GM10248 (cell line): Measurements from ENCODE around the gene MAPRE3.

Experiments
- CTCF ChIA-PET: fragments of 300-600 bp; sonication (Branson Sonifier 250); formaldehyde crosslinking; extraction: SDS; loops from one replicate; lab custom pipeline; 2021; ENCODE audit warnings: antibody characterized with exemption; lab: Yijun Ruan, JAX
- POLR2A ChIA-PET: fragments of 350-650 bp; sonication (Branson Sonifier 250); formaldehyde crosslinking; extraction: SDS; loops from one replicate; lab custom pipeline; 2020; ENCODE audit warnings: antibody characterized with exemption; lab: Yijun Ruan, JAX
- DNase-seq: peaks from one replicate; pipeline ENCODE4 v3.0.0; 2012; ENCODE audit errors: extremely low spot score
- TF ChIP-seq, protein P1 (sequence below): IDR thresholded peaks from 2 replicates; pipeline ENCODE4 v1.5.1; 2012; ENCODE audit warnings: mild to moderate bottlenecking, low read depth; ENCODE audit errors: extremely low read depth, missing control alignments, control extremely low read depth

The MAPRE3 gene

DNA sequence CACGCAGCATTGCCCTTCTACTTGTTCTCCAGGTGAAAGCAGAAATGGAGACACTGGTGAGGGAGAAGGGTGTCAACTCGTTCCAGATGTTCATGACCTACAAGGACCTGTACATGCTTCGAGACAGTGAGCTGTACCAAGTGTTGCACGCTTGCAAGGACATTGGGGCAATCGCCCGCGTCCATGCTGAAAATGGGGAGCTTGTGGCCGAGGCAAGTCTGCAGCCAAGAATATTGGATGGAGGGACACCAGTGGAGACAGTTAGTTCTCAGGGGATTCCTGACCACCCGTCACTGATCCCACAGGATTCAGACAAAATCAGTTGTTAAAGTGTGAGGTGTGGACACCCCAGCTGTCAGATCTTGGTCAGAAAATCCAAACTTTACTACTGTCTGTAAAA lies 43.2 kb upstream of the MAPRE3 start:
- no peak for DNase-seq
- ChIA-PET POLR2A (no interaction called here), CTCF (interaction anchor here (2.9 kb wide), 1 partner anchor 15 kb away, joined by 13 read pairs; no protein-coding TSS in a partner anchor)
- TF ChIP-seq, protein P1, sequence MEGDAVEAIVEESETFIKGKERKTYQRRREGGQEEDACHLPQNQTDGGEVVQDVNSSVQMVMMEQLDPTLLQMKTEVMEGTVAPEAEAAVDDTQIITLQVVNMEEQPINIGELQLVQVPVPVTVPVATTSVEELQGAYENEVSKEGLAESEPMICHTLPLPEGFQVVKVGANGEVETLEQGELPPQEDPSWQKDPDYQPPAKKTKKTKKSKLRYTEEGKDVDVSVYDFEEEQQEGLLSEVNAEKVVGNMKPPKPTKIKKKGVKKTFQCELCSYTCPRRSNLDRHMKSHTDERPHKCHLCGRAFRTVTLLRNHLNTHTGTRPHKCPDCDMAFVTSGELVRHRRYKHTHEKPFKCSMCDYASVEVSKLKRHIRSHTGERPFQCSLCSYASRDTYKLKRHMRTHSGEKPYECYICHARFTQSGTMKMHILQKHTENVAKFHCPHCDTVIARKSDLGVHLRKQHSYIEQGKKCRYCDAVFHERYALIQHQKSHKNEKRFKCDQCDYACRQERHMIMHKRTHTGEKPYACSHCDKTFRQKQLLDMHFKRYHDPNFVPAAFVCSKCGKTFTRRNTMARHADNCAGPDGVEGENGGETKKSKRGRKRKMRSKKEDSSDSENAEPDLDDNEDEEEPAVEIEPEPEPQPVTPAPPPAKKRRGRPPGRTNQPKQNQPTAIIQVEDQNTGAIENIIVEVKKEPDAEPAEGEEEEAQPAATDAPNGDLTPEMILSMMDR, result no peak

DNA sequence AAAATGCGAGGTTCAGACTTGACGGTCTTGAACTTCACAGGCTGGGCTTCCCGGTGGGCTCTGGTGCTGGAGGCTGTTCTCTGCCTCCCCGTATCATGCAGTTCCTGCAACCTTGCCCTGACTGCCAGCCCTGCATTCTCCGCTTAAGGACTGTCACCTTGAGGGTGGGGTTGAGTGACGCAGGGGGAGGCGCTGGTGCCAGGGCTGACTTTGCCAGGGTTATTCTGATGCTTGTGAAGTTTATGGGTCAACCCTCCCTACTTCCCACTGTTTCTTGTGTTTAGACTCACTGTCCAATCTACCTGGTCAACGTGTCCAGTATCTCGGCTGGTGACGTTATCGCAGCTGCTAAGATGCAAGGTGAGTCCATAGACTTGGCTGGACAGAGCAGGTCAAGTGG lies 37.5 kb upstream of the MAPRE3 start:
- TF ChIP-seq, protein P1, result no peak
- CTCF ChIA-PET, result interaction anchor here (0.9 to 1.3 kb wide), 2 partner anchors 9 to 87 kb away, joined by 3 to 6 read pairs; no protein-coding TSS in a partner anchor
- POLR2A ChIA-PET, result no interaction called here
- DNase-seq, result no peak

DNA sequence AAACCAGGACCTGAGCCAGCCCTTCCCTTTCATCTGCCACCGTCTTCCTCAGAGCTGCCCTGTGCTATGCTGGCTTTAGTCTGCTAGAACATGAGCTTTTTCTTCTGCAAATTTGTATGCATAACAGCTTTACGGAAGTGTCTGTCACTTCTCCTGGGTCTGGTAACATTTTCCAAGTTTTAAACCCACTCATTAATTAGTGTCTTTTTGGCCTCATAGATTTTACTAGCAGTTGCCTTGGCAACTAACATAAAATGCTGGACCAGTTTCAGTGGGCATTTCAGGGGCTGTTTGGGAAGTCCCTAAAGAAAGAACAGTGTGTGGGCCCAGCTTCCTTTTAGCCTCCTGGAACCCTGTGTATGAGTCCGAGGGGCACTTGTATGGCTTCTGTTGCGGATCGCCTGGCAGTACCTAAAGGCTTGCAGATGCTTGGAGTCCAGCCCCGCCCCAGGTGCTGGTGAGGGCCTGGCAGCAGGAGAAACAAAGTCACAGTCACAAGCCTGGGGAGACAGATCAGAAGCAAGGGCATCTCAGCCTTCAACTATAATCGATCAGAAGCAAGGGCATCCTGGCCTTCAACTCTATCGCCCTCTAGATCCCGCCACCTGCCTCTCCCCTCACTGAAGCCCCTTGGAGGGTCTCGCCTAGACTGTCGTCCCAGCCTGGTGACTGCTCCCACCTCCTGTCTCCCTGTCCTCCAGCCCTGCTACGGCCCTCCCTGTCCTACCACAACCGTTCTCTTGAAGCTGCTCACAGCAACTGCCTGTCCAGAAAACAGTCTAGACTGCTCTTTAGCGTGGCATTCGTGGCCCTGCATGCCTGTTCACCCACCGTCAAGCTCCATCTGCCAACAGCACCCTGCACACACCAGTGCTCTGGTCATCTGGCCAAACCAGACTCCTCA lies 36.8 kb upstream of the MAPRE3 start:
- CTCF ChIA-PET, result interaction anchor here (1.3 to 2.2 kb wide), 2 partner anchors 9 to 88 kb away, joined by 6 to 8 read pairs; no protein-coding TSS in a partner anchor
- POLR2A ChIA-PET, result no interaction called here
- TF ChIP-seq, protein P1, result no peak

DNA sequence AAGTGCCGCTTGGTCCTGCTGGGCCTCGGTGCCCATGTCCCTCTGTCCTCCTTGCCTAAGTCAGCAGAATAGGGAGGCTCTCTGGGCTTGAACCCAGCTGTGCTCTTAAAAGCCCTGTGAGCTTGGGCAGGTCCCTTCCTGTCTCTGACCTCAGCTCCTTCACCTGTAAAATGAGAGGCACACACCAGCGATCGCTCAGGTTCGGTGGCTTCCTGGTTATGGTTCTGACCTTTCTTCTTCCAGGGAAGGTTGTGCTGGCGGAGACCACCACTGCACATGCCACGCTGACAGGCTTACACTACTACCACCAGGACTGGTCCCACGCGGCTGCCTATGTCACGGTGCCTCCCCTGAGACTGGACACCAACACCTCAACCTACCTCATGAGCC lies 36.1 kb upstream of the MAPRE3 start:
- no peak for DNase-seq
- POLR2A ChIA-PET, result no interaction called here
- TF ChIP-seq, protein P1, result no peak
- CTCF ChIA-PET, result interaction anchor here (1.3 to 2.2 kb wide), 2 partner anchors 9 to 88 kb away, joined by 6 to 8 read pairs; no protein-coding TSS in a partner anchor

More for the DNA sequence above, 36.8 kb upstream of the MAPRE3 start:
- no peak for DNase-seq

DNA sequence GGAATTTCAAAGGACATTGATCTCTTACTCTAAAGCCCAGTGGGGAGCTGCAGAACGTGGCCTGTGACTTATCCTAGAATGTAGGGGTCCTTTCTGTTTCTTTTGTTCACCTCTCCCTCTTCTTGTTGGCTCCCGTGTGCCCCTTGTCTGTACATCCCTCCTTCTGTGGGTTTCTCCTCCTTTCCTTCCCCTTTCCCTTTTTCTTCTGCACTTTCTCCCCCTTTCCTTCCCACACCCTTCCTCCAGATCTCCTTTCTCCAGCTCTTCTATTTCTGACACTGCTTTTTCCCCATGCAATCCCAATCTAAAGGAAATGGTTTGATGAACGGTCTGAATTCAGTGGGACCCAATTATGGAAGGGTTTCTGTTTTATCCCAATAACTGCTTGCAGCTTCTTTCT lies 35.5 kb upstream of the MAPRE3 start:
- ChIA-PET POLR2A (no interaction called here), CTCF (interaction anchor here (0.7 to 2.2 kb wide), 4 partner anchors 18 to 106 kb away, joined by 3 to 8 read pairs (median 3); no protein-coding TSS in a partner anchor)
- no peak for DNase-seq
- TF ChIP-seq, protein P1, result no peak

DNA sequence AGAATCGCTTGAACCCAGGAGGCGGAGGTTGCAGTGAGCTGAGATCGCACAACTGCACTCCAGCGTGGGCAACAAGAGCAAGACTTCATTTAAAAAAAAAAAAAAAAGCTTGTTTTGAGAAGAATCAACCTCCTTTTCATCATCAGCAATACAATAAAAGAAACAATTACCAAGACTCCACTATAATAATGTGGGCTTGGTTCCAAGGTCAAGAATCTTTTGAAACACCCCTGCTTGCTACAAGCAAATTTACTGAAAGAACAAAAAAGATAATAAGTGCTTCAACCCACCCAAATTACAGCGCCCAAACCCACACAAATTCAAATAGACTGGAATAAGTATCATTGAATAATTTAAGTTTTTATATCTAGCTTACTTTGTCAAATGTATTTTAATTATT lies 33.6 kb upstream of the MAPRE3 start:
- ChIA-PET POLR2A (no interaction called here), CTCF (interaction anchor here (0.6 to 2.9 kb wide), 3 partner anchors 8 to 90 kb away, joined by 3 to 16 read pairs (median 3); no protein-coding TSS in a partner anchor)
- DNase-seq, result no peak
- TF ChIP-seq, protein P1, result no peak
